ENCODE results near the gene FBN3. TPM values are rescaled to one million over a fixed set of nuclear protein-coding genes. Genes with fewer than 3 reads are reported as not detected.

FBN3 gene
- total and polyA plus RNA-seq, 8 donors, result 0.08 to 0.55 TPM; not detected in 6

DNA sequence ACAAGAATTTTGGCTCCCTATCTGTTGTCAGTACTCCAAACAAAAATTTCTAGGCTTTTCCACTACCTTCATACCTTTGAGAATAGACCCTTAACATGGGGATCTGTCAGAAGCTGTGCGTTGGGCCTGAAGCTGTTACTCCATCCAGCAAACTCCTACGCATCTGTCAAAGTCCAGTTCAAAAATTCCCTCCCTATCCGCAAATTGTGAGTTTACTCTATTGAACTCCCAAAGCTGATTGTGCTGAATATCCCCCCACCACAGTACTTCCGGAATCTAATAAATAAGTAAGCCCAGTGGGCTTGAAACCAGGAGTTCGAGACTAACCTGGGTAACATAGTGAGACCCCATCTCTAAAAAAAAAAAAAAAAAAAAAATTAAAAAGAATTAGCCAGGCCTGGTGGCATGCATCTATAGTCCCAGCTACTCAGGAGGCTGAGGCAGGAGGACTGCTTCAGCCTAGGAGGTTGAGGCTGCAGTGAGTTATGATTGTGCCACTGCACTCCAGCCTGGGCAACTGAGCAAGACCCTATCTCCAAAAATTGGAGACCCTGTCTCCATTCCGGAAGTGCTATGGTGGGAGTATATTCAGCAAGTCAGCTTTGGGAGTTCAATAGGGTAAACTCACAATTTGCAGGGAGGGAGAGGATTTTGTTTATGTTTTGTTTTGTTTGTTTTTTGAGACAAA lies 930 bp upstream of the FBN3 start:
- 89 to 96% (median 95%) methylated on average over 6 of the region's 6 CpGs for WGBS, 5 donors
- no peaks in the 10 kb centered on the region for H3K36me3 ChIP-seq
- intact Hi-C loops (cut with DNase I; ENCODE audit: low total_unique reads), result no loop called here
- no peaks in the 10 kb centered on the region for H3K9me3 ChIP-seq
- peaks cover 22 to 34% (median 27%) of the 10 kb centered on the region in 4 donors for H3K4me1 ChIP-seq
- no peak for DNase-seq
- H3K27ac ChIP-seq, result no peak overlapping the region
- TF ChIP-seq POLR2A (IDR thresholded peaks at IDR 0.05) (no peak), EP300 (IDR thresholded peaks at IDR 0.05) (no peak), POLR2AphosphoS5 (IDR thresholded peaks at IDR 0.05) (no peak)
- TF ChIP-seq, protein P1, sequence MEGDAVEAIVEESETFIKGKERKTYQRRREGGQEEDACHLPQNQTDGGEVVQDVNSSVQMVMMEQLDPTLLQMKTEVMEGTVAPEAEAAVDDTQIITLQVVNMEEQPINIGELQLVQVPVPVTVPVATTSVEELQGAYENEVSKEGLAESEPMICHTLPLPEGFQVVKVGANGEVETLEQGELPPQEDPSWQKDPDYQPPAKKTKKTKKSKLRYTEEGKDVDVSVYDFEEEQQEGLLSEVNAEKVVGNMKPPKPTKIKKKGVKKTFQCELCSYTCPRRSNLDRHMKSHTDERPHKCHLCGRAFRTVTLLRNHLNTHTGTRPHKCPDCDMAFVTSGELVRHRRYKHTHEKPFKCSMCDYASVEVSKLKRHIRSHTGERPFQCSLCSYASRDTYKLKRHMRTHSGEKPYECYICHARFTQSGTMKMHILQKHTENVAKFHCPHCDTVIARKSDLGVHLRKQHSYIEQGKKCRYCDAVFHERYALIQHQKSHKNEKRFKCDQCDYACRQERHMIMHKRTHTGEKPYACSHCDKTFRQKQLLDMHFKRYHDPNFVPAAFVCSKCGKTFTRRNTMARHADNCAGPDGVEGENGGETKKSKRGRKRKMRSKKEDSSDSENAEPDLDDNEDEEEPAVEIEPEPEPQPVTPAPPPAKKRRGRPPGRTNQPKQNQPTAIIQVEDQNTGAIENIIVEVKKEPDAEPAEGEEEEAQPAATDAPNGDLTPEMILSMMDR (IDR thresholded peaks at IDR 0.05), result no peak
- H3K4me3 ChIP-seq, result no peak overlapping the region
- peaks cover 10 to 75% (median 46%) of the 10 kb centered on the region in 3 donors for H3K27me3 ChIP-seq

DNA sequence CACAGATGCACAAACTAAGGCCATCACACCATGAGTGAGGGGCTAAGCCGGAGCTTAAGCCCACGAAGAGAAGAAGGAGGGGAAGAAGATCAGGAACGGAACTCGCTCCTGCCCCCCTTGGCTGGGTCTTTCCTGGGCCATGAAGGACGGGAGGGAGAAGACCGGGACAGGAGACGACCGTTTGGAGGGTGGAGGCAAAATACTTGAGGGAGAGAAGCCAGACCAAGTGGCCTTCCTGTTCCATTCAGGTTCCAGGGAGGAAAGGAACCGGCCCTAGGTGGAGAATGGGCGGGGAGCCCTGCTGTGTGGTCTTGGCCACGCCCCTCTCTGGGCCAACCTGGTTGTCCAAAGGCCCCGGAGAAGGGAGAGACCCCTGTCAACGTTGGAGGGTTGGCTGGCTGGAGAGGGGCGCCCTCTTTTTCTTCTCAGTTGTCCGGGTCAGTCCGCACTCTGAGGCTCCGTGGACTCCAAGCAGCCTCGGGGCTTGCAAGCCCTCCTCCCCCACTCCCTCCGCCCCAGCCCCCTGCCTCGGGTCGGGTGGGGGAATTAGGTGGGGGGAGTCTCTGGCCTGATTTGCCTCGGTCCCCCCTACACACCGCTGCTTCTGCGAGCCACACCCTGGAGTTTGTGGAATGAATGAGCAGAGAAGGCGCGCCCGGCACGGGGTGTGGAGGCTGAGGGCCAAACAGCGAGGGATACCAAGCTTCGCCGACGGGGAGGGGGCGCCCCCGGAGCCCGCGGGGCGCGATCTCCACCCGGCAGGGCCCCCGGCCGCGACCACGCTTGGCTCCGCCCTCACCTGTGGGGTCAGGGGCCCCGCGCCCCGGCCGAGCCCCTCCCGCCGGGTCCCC lies 757 bp downstream of the FBN3 start:
- Histone ChIP-seq H3K27me3 (peaks cover 10 to 89% (median 46%) of the 10 kb centered on the region in 3 donors), H3K4me3 (peak overlapping the region; percentile 24 to 46 (median 30)), H3K27ac (no peak overlapping the region), H3K36me3 (no peaks in the 10 kb centered on the region), H3K9me3 (no peaks in the 10 kb centered on the region), H3K4me1 (peaks cover 14 to 24% (median 16%) of the 10 kb centered on the region in 4 donors)
- no peak for TF ChIP-seq EP300 (IDR thresholded peaks at IDR 0.05)
- TF ChIP-seq POLR2A (IDR thresholded peaks at IDR 0.05), result no peak
- no peak for TF ChIP-seq POLR2AphosphoS5 (IDR thresholded peaks at IDR 0.05)
- TF ChIP-seq, protein P1 (IDR thresholded peaks at IDR 0.05), result no peak
- DNase-seq, result peak in 1 of 2 donors; percentile 76
- intact Hi-C loops (cut with DNase I; ENCODE audit: low total_unique reads), result no loop called here
- 4 to 13% (median 5%) methylated on average over 17 to 50 of the region's 50 CpGs for WGBS, 5 donors

- Histone ChIP-seq H3K36me3 (no peaks in the 10 kb centered on the region), H3K4me1 (peaks cover 14 to 24% (median 16%) of the 10 kb centered on the region in 4 donors), H3K27ac (no peak overlapping the region), H3K27me3 (peaks cover 10 to 88% (median 46%) of the 10 kb centered on the region in 3 donors), H3K9me3 (no peaks in the 10 kb centered on the region), H3K4me3 (no peak overlapping the region)
- WGBS, 5 donors, result 63 to 82% (median 73%) methylated on average over 6 of the region's 6 CpGs
- intact Hi-C loops (cut with DNase I; ENCODE audit: low total_unique reads), result no loop called here
- TF ChIP-seq, protein P1 (IDR thresholded peaks at IDR 0.05), result no peak
- TF ChIP-seq POLR2A (IDR thresholded peaks at IDR 0.05), result no peak
- no peak for DNase-seq
Measured at GRCh38 chr19:8148088-8148409, 1.3 kb downstream of the FBN3 start.

- TF ChIP-seq POLR2A (IDR thresholded peaks at IDR 0.05), result no peak
- no peak for TF ChIP-seq POLR2AphosphoS5 (IDR thresholded peaks at IDR 0.05)
- TF ChIP-seq, protein P1 (IDR thresholded peaks at IDR 0.05), result no peak
- TF ChIP-seq EP300 (IDR thresholded peaks at IDR 0.05), result no peak
- Histone ChIP-seq H3K4me1 (peaks cover 14 to 24% (median 16%) of the 10 kb centered on the region in 4 donors), H3K9me3 (no peaks in the 10 kb centered on the region), H3K36me3 (no peaks in the 10 kb centered on the region), H3K27me3 (peaks cover 10 to 84% (median 46%) of the 10 kb centered on the region in 3 donors), H3K4me3 (no peak overlapping the region), H3K27ac (no peak overlapping the region)
- DNase-seq, result no peak
- intact Hi-C loops (cut with DNase I; ENCODE audit: low total_unique reads), result no loop called here
- WGBS, 5 donors, result 36 to 46% (median 42%) methylated on average over 7 of the region's 7 CpGs
Measured at GRCh38 chr19:8147582-8147978, 1.8 kb downstream of the FBN3 start.

All from stomach (tissue), 9 donors.